Choroid plexus epithelial cell (primary cell): ENCODE measurements around the gene OR10V1.
"Not testable (repeated sequence)": the region's sequence is repeated elsewhere in the genome, so short reads cannot be mapped to it uniquely, and the experiment has no call there.

Experiments
- DNase-seq: peaks from one replicate; pipeline ENCODE4 v3.0.0-alpha.2; 2010; ENCODE audit warnings: low read depth
- H3K4me3 ChIP-seq: 2 replicates; pipeline ENCODE4 v1.5.1; 2011; ENCODE audit warnings: low read depth, mild to moderate bottlenecking, control low read depth, low read length, moderate library complexity
- CTCF ChIP-seq: conservative IDR thresholded peaks from 2 replicates; pipeline ENCODE4 v1.5.1; 2011; ENCODE audit warnings: low read depth, mild to moderate bottlenecking, control low read depth, inconsistent platforms, low read length, moderate library complexity

OR10V1 gene

DNA sequence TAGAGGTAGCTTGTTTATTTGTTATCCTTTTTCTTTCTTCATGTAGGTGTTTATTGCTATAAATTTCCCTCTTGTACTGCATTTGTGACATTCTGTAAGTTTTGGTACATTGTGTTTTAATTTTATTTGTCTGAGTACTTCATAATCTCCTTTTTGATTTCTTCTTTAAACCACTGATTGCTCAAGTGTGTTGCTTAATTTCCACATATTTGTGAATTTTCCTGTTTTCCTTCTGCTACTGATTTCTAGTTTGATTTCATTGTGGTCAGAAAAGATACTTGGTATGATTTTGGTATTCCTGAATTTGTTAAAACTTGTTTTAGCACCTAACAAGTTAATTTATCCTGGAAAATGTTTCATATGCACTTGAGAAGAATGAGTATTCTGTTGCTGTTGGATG, 15.1 kb downstream of the OR10V1 start:
- TF ChIP-seq CTCF, result no peak
- H3K4me3 ChIP-seq, result no peak overlapping the region
- peak; percentile 17 for DNase-seq

DNA sequence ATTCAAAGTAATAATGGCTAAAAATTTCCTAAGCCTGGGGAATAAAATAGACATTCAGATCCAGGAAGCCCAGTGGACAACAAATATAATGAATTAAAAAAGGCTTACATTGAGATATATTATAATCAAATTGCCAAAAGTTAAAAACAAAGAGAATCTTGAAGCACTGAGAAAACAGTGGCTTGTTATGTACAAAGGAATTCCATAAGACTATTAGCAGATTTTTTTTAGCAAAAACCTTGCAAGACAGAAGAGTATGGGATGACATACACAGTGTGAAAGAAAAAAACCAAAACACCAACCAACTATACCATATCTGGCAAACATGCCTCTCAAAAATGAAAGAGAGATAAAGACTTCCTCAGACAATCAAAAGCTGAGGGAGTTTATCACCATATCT, 20.7 kb downstream of the OR10V1 start:
- H3K4me3 ChIP-seq, result no peak overlapping the region
- no peak for DNase-seq

DNA sequence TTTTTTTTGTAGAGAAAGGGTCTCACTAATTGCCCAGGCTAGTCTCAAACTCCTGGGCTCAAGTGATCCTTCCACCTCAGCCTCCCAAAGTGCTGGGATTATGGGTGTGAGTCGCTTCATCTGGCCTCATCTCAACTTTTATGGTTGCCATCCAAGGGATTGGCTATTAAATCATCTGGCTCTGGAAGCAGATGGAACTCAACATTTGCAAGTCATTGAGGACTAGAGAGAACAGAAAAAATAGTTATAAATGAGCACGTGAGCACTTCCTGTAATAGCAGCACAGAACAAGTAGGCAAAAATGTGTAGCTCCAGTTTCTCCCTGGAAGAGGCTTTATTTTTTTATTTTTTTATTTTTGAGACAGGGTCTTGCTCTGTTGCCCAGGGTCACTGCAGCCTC, 22.5 kb downstream of the OR10V1 start:
- no peak for DNase-seq
- H3K4me3 ChIP-seq, result no peak overlapping the region
- TF ChIP-seq CTCF, result no peak

More for the DNA sequence above, 20.7 kb downstream of the OR10V1 start:
- TF ChIP-seq CTCF, result no peak

DNA sequence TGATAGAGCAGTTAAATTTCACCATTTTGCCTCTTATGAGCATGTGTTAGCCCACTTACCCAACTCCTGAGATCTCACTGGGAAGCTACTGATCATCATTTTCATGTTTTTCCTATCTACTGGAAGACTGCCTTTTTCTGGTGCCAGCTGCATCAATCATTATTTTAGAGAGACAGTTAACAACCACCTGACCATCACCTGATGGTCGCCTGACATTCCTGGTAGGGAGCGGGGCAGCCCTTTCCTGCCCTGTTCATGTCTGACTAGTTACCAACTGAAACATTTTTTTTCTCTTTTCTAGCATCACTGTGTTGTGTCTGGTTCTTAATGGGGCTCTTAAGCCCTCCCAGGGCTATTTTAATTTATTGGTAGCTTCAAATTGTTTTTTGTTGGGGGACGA, 24.6 kb downstream of the OR10V1 start:
- no peak for TF ChIP-seq CTCF
- no peak for DNase-seq
- H3K4me3 ChIP-seq, result no peak overlapping the region

GRCh38 chr11:59681260-59681725, 32.4 kb downstream of the OR10V1 start:
- not testable (repeated sequence) for DNase-seq

DNA sequence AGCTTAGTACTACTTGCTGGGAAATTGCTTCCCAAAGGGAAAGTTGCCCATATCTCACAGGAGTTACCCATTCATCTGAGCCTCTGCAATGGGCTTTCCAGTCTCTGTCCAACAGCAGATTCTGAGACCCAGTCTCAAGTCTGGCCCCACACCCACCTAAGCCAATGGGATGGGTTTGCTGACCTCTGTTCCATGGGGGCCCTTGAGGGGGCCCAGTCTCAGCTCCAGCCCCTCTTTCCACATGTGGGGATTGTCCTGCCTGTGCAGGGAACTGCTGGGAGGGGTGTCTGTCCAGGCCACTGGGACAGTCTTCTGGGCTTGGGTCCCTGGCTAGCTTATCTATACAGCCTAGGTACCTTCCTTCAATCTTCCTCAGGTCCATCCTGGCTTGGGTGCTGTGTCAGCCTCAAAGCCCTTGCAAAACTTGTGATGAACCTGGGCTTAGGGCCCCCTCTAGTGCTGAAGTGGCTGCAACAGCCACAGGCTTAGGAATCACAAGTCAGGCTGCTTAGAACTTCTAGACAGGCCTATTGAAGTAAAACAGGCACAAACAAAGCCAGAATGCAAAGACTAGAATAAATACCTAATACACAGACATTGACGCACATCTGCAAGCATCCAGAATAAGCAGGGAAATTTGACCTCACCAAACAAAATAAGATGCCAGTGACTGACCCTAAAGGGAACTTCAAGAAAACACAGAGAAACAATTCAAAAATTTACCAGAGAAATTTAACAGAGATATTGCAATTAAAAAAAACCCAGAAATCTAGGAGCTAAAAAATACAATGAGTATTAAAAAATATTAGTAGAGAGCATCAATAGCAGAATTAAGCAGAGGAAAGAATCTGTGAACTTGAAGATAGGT, 33.1 kb downstream of the OR10V1 start:
- TF ChIP-seq CTCF, result peak; percentile 96
- DNase-seq, result peak; percentile 93
- H3K4me3 ChIP-seq, result no peak overlapping the region

More at GRCh38 chr11:59681260-59681725, 32.4 kb downstream of the OR10V1 start:
- H3K4me3 ChIP-seq, result not testable (repeated sequence)

DNA sequence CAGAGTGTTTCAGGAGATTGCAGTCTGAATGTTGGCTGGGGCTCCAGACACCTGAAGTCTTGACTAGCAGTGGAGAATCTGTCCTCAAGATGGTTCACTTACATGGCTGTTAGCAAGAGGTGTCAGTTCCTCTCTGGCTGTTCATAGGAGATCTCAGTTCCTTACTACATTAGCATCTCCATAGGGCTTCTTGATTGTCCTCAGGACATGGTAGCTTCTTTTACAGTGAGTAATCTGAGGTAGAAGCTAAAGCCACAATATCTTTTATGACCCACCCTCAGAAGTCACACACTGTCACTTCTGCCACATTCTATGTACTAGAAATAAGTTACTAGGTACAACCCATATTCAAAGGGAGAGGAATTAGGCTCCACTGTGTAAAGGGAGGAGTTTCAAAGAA, 34.3 kb downstream of the OR10V1 start:
- no peak overlapping the region for H3K4me3 ChIP-seq
- TF ChIP-seq CTCF, result no peak
- no peak for DNase-seq
